ENCODE results near the gene TRIO.
"Not testable (repeated sequence)": the region's sequence is repeated elsewhere in the genome, so short reads cannot be mapped to it uniquely, and the experiment has no call there.

Gene TRIO

DNA sequence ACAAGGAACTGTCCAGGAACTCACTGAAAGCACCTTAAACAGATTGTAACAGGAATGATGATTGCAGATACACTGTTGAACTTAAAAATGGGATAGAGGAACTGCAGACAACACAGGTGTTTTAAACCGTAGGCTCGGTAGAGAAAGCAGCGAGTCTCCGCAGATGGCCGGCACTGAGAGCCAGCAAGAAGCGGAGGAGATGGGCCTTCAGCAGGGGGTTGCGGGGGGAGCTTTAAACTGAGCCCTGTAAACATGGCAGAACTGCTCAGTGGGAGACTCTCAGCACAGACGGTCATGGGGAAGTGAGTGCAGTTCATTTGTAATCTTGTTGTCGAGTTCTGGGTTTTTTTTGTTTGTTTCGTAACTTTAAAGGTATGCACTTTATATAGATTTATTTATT is 283.4 kb downstream of the TRIO start:
- no peak for DNase-seq (ENCODE audit: low read depth)
- in situ Hi-C loops (cut with HindIII; ENCODE audit: low sequenced_read_pairs), result no loop called here
- TF ChIP-seq, protein P1, sequence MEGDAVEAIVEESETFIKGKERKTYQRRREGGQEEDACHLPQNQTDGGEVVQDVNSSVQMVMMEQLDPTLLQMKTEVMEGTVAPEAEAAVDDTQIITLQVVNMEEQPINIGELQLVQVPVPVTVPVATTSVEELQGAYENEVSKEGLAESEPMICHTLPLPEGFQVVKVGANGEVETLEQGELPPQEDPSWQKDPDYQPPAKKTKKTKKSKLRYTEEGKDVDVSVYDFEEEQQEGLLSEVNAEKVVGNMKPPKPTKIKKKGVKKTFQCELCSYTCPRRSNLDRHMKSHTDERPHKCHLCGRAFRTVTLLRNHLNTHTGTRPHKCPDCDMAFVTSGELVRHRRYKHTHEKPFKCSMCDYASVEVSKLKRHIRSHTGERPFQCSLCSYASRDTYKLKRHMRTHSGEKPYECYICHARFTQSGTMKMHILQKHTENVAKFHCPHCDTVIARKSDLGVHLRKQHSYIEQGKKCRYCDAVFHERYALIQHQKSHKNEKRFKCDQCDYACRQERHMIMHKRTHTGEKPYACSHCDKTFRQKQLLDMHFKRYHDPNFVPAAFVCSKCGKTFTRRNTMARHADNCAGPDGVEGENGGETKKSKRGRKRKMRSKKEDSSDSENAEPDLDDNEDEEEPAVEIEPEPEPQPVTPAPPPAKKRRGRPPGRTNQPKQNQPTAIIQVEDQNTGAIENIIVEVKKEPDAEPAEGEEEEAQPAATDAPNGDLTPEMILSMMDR (IDR thresholded peaks at IDR 0.05; ENCODE audit: low read depth, low read length, missing control alignments), result no peak
- H3K4me3 ChIP-seq (ENCODE audit: low read depth, low read length), result no peak overlapping the region

DNA sequence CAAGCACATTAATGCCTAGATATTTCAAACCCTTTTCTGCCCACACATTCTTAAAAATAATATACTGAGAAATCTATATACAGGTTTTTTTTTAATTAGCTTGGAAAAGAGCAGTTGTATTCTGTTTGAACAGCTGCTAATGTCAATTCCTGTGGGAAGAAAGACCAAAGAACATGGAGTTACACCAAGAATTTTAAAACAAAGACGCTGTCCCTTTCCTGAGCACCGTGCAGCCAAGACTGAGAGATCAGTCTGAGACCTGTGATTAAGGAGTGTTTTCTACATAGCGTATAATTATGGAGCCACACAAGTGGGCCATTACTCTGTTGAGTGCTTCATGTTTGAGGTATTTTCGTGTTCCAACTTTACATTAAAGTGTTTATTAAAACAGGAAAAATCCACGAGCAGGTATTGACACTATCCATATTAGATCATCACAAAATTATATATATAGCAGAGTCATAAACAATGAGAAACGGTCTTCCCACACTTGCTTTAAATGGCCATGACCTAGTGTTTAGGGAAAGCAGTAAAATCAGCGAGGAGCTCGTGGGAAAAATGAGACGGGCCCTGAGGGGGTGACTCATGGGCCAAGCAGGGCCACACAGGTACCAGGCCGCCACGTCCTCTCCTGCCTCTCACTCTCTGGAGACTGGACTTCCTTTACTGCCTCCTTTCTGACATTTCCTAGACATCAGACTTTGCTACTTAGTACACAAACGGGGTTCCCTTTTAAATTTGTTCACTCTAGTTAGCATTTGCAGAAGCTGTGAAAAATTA is 285.4 kb downstream of the TRIO start:
- H3K4me3 ChIP-seq (ENCODE audit: low read depth, low read length), result no peak overlapping the region
- DNase-seq (ENCODE audit: low read depth), result no peak
- in situ Hi-C loops (cut with HindIII; ENCODE audit: low sequenced_read_pairs), result no loop called here
- TF ChIP-seq, protein P1 (IDR thresholded peaks at IDR 0.05; ENCODE audit: low read depth, low read length, missing control alignments), result no peak

DNA sequence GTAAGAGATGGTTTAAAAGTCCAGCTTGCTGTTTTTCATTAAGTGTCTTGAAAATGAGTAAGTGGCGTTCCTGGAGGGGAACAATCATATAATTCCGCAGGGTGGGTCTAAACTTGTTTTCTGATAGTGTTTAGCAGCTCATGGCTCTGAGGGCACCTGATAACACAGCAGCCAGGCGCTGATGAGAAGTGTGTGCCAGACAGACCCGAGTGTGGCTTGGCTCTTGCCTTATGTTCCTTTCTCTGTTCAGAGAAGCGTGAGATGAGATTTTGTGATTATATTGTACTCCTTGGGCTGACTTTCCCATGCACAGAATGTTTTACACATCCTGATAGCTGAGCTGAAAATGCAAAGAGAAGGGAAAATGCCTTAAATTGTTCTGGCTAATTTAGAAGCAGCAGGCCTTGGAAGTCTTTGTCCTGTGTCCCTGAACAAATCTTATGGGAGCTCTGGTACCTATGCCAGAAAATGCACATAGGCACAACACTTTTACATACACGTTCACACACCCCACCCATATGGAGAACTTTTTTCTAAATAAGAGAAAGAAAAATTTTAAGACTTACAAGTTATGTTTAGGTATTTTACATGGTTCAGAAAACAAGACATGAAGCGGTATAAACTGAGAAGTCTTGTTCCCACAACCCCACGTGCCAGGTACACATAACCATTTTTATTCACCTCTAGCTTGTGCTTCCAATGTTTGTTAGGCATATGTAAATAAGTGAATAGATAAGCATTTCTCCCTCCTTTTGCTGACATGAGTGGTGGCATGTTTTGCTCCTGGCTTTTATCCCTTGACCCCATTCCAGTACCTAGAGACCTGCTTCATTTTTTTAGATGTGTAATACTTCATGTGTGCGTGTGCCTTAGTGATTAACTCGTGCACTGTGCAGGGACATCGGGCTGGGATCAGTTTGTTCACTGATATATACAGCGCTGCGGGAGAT is 286.2 kb downstream of the TRIO start:
- TF ChIP-seq, protein P1 (IDR thresholded peaks at IDR 0.05; ENCODE audit: low read depth, low read length, missing control alignments), result no peak
- in situ Hi-C loops (cut with HindIII; ENCODE audit: low sequenced_read_pairs), result no loop called here
- no peak overlapping the region for H3K4me3 ChIP-seq (ENCODE audit: low read depth, low read length)
- no peak for DNase-seq (ENCODE audit: low read depth)

DNA sequence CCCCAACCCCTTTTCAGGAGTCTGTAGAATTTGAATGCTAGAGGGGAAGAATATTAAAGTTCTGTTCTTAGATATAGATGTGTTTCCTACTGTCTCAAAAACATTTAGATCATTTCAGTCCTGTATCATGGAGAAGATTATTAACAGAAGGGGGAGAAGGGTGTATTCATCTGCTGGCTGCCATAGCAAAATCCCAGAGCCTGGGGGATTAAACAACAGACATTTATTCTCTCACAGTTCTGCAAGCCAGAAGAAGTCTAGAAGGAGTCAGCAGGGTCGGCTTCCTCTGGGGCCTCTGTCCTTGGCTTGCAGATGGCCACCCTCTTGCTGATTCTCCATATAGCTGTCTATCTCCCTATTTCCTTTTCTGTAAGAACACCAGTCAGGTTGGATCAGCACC is 288.4 kb downstream of the TRIO start:
- no peak overlapping the region for H3K4me3 ChIP-seq (ENCODE audit: low read depth, low read length)
- TF ChIP-seq, protein P1 (IDR thresholded peaks at IDR 0.05; ENCODE audit: low read depth, low read length, missing control alignments), result no peak
- in situ Hi-C loops (cut with HindIII; ENCODE audit: low sequenced_read_pairs), result no loop called here
- no peak for DNase-seq (ENCODE audit: low read depth)

DNA sequence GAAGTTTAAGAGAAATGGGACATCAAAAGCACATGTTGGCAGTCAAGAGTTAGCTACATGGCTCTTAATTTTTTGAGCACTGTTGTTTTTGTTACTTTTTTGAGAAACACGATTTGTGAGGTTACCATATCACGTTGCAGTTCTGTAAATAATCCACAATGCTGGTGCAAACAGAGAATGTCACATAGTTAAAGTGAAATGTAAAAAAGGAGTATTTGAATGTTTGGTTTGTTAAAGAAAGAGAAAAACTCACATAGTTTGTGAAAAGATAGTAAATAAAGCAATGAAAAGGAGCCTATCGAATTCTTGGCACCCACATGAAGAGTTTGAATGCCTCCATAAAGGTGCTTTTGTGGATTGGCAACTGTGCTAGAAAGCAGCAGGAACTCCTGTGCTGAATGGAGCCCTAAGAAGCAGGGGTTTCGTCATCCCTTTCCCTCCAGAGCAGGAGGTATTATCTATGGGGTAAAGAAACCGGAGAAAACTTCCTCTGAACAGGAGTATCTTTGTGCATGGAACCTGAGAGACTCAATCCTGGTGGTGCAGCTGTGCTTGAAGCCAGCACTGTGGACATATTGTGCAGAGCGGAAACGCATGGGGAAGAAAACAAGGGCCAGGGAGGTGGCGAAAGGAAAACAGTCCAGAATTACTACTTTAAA is 289.9 kb downstream of the TRIO start:
- no peak for DNase-seq (ENCODE audit: low read depth)
- in situ Hi-C loops (cut with HindIII; ENCODE audit: low sequenced_read_pairs), result no loop called here
- H3K4me3 ChIP-seq (ENCODE audit: low read depth, low read length), result no peak overlapping the region
- TF ChIP-seq, protein P1 (IDR thresholded peaks at IDR 0.05; ENCODE audit: low read depth, low read length, missing control alignments), result no peak

DNA sequence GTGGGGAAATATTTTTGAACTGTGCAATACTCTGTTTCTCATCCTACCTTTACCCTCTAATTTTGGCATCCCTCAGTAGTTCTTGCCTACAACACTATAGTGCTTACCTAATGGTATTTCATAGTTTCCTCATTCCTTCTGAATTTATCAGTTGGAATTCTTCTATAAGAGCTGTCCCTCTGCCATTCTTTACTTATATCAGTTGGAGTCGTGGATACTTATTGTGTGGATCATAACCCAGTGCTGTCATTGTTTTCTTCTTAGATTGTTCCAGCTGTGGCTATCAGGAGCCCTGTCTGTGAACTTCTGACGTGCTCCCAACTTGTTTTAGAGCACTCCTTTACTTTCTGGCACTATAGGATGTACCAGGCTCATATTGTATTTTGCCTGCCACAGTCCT is 292.3 kb downstream of the TRIO start:
- in situ Hi-C loops (cut with HindIII; ENCODE audit: low sequenced_read_pairs), result no loop called here
- DNase-seq (ENCODE audit: low read depth), result no peak
- no peak overlapping the region for H3K4me3 ChIP-seq (ENCODE audit: low read depth, low read length)
- TF ChIP-seq, protein P1 (IDR thresholded peaks at IDR 0.05; ENCODE audit: low read depth, low read length, missing control alignments), result no peak

DNA sequence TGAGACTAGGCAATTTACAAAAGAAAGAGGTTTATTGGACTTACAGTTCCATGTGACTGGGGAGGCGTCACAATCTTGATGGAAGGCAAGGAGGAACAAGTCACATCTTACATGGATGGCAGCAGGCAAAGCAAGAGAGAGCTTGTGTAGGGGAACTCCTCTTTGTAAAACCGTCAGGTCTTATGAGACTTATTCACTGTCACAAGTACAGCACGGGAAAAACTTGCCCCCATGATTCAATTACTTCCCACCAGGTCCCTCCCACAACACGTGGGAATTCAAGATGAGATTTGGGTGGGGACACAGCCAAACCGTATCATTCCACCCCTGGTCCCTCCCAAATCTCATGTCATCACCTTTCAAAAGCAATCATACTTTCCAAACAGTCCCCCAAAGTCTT is 293.0 kb downstream of the TRIO start:
- in situ Hi-C loops (cut with HindIII; ENCODE audit: low sequenced_read_pairs); DNase-seq (ENCODE audit: low read depth); H3K4me3 ChIP-seq (ENCODE audit: low read depth, low read length): not testable (repeated sequence)

All from astrocyte of the cerebellum (primary cell).